ENCODE data around the gene SMC1B. TPM values are rescaled to one million over a fixed set of nuclear protein-coding genes. Genes with fewer than 3 reads are reported as not detected.
A peak's percentile ranks its signal among the peaks of the same experiment; 100 is the strongest.

The SMC1B gene
- total and polyA plus RNA-seq, 2 experiments from 2014 or later: 0.10 TPM; not detected in 1

DNA sequence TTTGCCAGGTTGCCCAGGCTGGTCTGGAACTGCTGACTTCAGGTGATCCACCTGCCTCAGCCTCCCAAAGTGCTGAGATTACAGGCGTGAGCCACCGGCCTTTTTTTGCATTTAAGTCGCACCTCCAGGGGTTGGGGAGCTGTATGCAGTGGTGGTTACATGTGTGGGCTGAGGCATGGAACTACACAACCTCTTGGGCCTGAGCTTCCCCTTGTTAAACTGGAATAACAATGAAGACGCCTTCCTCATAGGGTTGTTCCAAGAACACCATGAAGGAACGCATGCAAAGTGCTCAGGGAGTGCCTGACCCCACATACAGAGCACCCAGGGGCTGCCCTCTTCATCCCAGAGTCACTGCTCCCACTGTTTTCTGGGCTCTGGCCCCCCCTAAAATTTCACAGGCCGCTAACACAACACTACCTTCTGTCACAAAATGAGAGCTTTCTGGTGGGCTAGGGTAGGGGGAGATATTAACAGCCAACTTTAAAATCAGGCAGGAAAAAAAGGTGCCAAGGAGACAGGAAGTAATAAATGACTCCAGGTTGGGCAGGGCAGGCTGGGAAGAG, 104.9 kb downstream of the SMC1B start:
- peak overlapping the region; percentile 95 for H3K4me3 ChIP-seq
- H3K79me2 ChIP-seq (replicated peaks; ENCODE audit: insufficient read depth): peaks cover 29% of the 10 kb centered on the region
- Mint-ChIP-seq H3K4me1 (peaks cover 30% of the 10 kb centered on the region), H3K27me3 (ENCODE audit: insufficient read depth, low read depth, poor library complexity) (peaks cover 21% of the 10 kb centered on the region), H3K27ac (peak overlapping the region; percentile 93), H3K9me3 (no peaks in the 10 kb centered on the region), H3K36me3 (ENCODE audit: low read depth) (peaks cover 6% of the 10 kb centered on the region; the same call in 2 of the 3 replicates), H3K4me3 (peak overlapping the region; percentile 75)
- H3K4me1 ChIP-seq (ENCODE audit: insufficient read depth): peaks cover 20% of the 10 kb centered on the region
- no peaks in the 10 kb centered on the region; the same call in 1 of the 2 replicates for H3K27me3 ChIP-seq (ENCODE audit: insufficient read depth)
- peaks cover 14% of the 10 kb centered on the region for H3F3A ChIP-seq (replicated peaks; ENCODE audit: low read depth)
- DNase-seq (ENCODE audit: low spot score): no peak
- H4K20me1 ChIP-seq (replicated peaks; ENCODE audit: insufficient read depth): peaks cover 10% of the 10 kb centered on the region
- H3K4me2 ChIP-seq: peak overlapping the region; percentile 79
- H3K9me2 ChIP-seq (ENCODE audit: insufficient read depth): 0 out of 2 replicates have a peak, but pooled peaks cover 3% of the 10 kb centered on the region
- peak overlapping the region; percentile 98 for H2AFZ ChIP-seq
- ATAC-seq: no peak
- TF ChIP-seq, protein P1, sequence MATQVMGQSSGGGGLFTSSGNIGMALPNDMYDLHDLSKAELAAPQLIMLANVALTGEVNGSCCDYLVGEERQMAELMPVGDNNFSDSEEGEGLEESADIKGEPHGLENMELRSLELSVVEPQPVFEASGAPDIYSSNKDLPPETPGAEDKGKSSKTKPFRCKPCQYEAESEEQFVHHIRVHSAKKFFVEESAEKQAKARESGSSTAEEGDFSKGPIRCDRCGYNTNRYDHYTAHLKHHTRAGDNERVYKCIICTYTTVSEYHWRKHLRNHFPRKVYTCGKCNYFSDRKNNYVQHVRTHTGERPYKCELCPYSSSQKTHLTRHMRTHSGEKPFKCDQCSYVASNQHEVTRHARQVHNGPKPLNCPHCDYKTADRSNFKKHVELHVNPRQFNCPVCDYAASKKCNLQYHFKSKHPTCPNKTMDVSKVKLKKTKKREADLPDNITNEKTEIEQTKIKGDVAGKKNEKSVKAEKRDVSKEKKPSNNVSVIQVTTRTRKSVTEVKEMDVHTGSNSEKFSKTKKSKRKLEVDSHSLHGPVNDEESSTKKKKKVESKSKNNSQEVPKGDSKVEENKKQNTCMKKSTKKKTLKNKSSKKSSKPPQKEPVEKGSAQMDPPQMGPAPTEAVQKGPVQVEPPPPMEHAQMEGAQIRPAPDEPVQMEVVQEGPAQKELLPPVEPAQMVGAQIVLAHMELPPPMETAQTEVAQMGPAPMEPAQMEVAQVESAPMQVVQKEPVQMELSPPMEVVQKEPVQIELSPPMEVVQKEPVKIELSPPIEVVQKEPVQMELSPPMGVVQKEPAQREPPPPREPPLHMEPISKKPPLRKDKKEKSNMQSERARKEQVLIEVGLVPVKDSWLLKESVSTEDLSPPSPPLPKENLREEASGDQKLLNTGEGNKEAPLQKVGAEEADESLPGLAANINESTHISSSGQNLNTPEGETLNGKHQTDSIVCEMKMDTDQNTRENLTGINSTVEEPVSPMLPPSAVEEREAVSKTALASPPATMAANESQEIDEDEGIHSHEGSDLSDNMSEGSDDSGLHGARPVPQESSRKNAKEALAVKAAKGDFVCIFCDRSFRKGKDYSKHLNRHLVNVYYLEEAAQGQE (IDR thresholded peaks at IDR 0.05; ENCODE audit: unreplicated experiment): no peak
- TF ChIP-seq CREB1 (CRISPR knock-in tag; IDR thresholded peaks at IDR 0.05; ENCODE audit: low read depth) (no peak), POLR2AphosphoS5 (IDR thresholded peaks at IDR 0.05; ENCODE audit: low read depth) (no peak), JUNB (IDR thresholded peaks at IDR 0.05; ENCODE audit: unreplicated experiment) (no peak), ZNF331 (CRISPR knock-in tag; IDR thresholded peaks at IDR 0.05; ENCODE audit: low read depth) (no peak), EZH2 (IDR thresholded peaks at IDR 0.05; ENCODE audit: low read depth, unreplicated experiment) (no peak), NANOG (IDR thresholded peaks at IDR 0.05; ENCODE audit: borderline replicate concordance) (no peak)
- TF ChIP-seq, protein P2, sequence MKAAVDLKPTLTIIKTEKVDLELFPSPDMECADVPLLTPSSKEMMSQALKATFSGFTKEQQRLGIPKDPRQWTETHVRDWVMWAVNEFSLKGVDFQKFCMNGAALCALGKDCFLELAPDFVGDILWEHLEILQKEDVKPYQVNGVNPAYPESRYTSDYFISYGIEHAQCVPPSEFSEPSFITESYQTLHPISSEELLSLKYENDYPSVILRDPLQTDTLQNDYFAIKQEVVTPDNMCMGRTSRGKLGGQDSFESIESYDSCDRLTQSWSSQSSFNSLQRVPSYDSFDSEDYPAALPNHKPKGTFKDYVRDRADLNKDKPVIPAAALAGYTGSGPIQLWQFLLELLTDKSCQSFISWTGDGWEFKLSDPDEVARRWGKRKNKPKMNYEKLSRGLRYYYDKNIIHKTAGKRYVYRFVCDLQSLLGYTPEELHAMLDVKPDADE (IDR thresholded peaks at IDR 0.05): no peak
- TF ChIP-seq, protein P3, sequence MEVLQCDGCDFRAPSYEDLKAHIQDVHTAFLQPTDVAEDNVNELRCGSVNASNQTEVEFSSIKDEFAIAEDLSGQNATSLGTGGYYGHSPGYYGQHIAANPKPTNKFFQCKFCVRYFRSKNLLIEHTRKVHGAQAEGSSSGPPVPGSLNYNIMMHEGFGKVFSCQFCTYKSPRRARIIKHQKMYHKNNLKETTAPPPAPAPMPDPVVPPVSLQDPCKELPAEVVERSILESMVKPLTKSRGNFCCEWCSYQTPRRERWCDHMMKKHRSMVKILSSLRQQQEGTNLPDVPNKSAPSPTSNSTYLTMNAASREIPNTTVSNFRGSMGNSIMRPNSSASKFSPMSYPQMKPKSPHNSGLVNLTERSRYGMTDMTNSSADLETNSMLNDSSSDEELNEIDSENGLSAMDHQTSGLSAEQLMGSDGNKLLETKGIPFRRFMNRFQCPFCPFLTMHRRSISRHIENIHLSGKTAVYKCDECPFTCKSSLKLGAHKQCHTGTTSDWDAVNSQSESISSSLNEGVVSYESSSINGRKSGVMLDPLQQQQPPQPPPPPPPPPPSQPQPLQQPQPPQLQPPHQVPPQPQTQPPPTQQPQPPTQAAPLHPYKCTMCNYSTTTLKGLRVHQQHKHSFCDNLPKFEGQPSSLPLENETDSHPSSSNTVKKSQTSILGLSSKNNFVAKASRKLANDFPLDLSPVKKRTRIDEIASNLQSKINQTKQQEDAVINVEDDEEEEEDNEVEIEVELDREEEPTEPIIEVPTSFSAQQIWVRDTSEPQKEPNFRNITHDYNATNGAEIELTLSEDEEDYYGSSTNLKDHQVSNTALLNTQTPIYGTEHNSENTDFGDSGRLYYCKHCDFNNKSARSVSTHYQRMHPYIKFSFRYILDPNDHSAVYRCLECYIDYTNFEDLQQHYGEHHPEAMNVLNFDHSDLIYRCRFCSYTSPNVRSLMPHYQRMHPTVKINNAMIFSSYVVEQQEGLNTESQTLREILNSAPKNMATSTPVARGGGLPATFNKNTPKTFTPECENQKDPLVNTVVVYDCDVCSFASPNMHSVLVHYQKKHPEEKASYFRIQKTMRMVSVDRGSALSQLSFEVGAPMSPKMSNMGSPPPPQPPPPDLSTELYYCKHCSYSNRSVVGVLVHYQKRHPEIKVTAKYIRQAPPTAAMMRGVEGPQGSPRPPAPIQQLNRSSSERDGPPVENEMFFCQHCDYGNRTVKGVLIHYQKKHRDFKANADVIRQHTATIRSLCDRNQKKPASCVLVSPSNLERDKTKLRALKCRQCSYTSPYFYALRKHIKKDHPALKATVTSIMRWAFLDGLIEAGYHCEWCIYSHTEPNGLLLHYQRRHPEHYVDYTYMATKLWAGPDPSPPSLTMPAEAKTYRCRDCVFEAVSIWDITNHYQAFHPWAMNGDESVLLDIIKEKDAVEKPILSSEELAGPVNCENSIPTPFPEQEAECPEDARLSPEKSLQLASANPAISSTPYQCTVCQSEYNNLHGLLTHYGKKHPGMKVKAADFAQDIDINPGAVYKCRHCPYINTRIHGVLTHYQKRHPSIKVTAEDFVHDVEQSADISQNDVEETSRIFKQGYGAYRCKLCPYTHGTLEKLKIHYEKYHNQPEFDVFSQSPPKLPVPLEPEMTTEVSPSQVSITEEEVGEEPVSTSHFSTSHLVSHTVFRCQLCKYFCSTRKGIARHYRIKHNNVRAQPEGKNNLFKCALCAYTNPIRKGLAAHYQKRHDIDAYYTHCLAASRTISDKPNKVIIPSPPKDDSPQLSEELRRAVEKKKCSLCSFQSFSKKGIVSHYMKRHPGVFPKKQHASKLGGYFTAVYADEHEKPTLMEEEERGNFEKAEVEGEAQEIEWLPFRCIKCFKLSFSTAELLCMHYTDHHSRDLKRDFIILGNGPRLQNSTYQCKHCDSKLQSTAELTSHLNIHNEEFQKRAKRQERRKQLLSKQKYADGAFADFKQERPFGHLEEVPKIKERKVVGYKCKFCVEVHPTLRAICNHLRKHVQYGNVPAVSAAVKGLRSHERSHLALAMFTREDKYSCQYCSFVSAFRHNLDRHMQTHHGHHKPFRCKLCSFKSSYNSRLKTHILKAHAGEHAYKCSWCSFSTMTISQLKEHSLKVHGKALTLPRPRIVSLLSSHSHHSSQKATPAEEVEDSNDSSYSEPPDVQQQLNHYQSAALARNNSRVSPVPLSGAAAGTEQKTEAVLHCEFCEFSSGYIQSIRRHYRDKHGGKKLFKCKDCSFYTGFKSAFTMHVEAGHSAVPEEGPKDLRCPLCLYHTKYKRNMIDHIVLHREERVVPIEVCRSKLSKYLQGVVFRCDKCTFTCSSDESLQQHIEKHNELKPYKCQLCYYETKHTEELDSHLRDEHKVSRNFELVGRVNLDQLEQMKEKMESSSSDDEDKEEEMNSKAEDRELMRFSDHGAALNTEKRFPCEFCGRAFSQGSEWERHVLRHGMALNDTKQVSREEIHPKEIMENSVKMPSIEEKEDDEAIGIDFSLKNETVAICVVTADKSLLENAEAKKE (CRISPR knock-in tag; IDR thresholded peaks at IDR 0.05): no peak
- peak overlapping the region; percentile 92 for H3K27ac ChIP-seq (ENCODE audit: low read depth)
- no peaks in the 10 kb centered on the region for H3K36me3 ChIP-seq (ENCODE audit: insufficient read depth)
